Esophagus squamous epithelium (tissue), 5 donors: Measurements from ENCODE around the gene KCNMB1. TPM values are rescaled to one million over a fixed set of nuclear protein-coding genes. Genes with fewer than 3 reads are reported as not detected.
A peak's percentile ranks its signal among the peaks of the same experiment; 100 is the strongest.

Experiments
- DNase-seq: peaks from one replicate; lab custom pipeline; 2025; lab: John Stamatoyannopoulos, UW
- H3K27ac ChIP-seq, 4 donors: fragments of 200-600 bp; sonication (generic); one replicate each; pipeline ENCODE4 v1.5.1; 2016 to 2019; ENCODE audit warnings: mild to moderate bottlenecking in 1 of 4
- H3K27me3 ChIP-seq, 4 donors: fragments of 200-600 bp; sonication (generic); 1 replicate in 3 of 4; 2 replicates in 1 of 4; pipeline versions ENCODE4 v1.5.1 to v1.6.0; 2017 to 2021; ENCODE audit warnings: antibody characterized with exemption in 1 of 4
- H3K36me3 ChIP-seq, 3 donors: fragments of 200-600 bp; sonication (generic); one replicate each; pipeline ENCODE4 v1.5.1; 2016 to 2019
- H3K4me1 ChIP-seq, 3 donors: fragments of 200-600 bp; sonication (generic); one replicate each; pipeline ENCODE4 v1.5.1; 2017 to 2019
- H3K4me3 ChIP-seq, 4 donors: fragments of 200-600 bp; sonication (generic); 1 replicate in 3 of 4; 2 replicates in 1 of 4; pipeline ENCODE4 v1.5.1; 2016 to 2019; ENCODE audit warnings: mild to moderate bottlenecking in 2 of 4, moderate library complexity in 1 of 4
- H3K9me3 ChIP-seq, 3 donors: fragments of 200-600 bp; sonication (generic); one replicate each; pipeline ENCODE4 v1.5.1; 2016 to 2019
- CTCF ChIP-seq, 6 experiments: fragments of 450-650 bp in 4 of 6; fragments of 200-600 bp in 2 of 6; sonication (generic) in 2 of 6; IDR thresholded peaks; one replicate each; pipeline ENCODE4 v1.5.1; 2016 to 2019; ENCODE audit warnings: antibody characterized with exemption in 6 of 6, mild to moderate bottlenecking in 4 of 6, moderate library complexity in 4 of 6
- POLR2A ChIP-seq, 4 donors: fragments of 450-650 bp; IDR thresholded peaks; one replicate each; pipeline ENCODE4 v1.6.1; 2017; ENCODE audit warnings: antibody characterized with exemption in 4 of 4, mild to moderate bottlenecking in 4 of 4, moderate library complexity in 3 of 4
- WGBS, 2 donors: methylation state at CpG; one replicate each; pipeline ENCODE4 v1.1.5; 2018; 5-methylcytosine and 5-hydroxymethylcytosine counted together
- intact Hi-C: fragments of 100-400 bp; cut with DNase I; formaldehyde crosslinking; loops from one replicate; pipeline ENCODE4 v1.15.0; 2022
- total RNA-seq, 4 donors: library from RNA; depleted of rRNA; stranded (reverse); fragments of >200 nt; gene quantifications; one replicate each; pipeline ENCODE4 v1.1.0, GENCODE V29; 2016
- donor health status: DM: yes; HTN: yes; CAD: no.

The KCNMB1 gene
- total RNA-seq, 4 donors from 2014 or later, result 0.38 to 9.3 (median 2.4) TPM

GRCh38 chr5:170353961-170354360, 35.2 kb downstream of the KCNMB1 start:
- Histone ChIP-seq H3K4me1 (peaks cover 0 to 21% (median 0%) of the 10 kb centered on the region in 3 donors), H3K27ac (no peak overlapping the region), H3K36me3 (no peaks in the 10 kb centered on the region), H3K9me3 (no peaks in the 10 kb centered on the region), H3K27me3 (peaks cover 0 to 54% (median 0%) of the 10 kb centered on the region in 4 donors), H3K4me3 (no peak overlapping the region)
- intact Hi-C loops, result no loop called here
- DNase-seq, result no peak
- WGBS, 2 donors, result 75 to 84% methylated on average over 8 to 9 of the region's 9 CpGs
- no peak for TF ChIP-seq POLR2A (IDR thresholded peaks at IDR 0.05)
- TF ChIP-seq CTCF (IDR thresholded peaks at IDR 0.05), result no peak

GRCh38 chr5:170353011-170353761, 36.0 kb downstream of the KCNMB1 start:
- no peak for DNase-seq
- TF ChIP-seq POLR2A (IDR thresholded peaks at IDR 0.05) (no peak), CTCF (IDR thresholded peaks at IDR 0.05) (no peak)
- Histone ChIP-seq H3K27me3 (peaks cover 0 to 61% (median 0%) of the 10 kb centered on the region in 4 donors), H3K4me3 (no peak overlapping the region), H3K9me3 (no peaks in the 10 kb centered on the region), H3K36me3 (no peaks in the 10 kb centered on the region), H3K27ac (peak overlapping the region in 1 of 4 donors; percentile 9), H3K4me1 (peaks cover 0 to 29% (median 0%) of the 10 kb centered on the region in 3 donors)
- WGBS, 2 donors, result 44 to 49% methylated on average over 7 to 10 of the region's 18 CpGs
- intact Hi-C loops, result no loop called here

GRCh38 chr5:170348137-170348633, 41.0 kb downstream of the KCNMB1 start:
- peaks cover 0 to 12% (median 0%) of the 10 kb centered on the region in 3 donors for H3K4me1 ChIP-seq
- no peaks in the 10 kb centered on the region for H3K36me3 ChIP-seq
- intact Hi-C loops, result no loop called here
- H3K27ac ChIP-seq, result no peak overlapping the region
- no peak overlapping the region for H3K4me3 ChIP-seq
- H3K27me3 ChIP-seq, result peaks cover 0 to 42% (median 0%) of the 10 kb centered on the region in 4 donors
- 48 to 49% methylated on average over 11 of the region's 11 CpGs for WGBS, 2 donors
- DNase-seq, result no peak
- TF ChIP-seq CTCF (IDR thresholded peaks at IDR 0.05) (no peak), POLR2A (IDR thresholded peaks at IDR 0.05) (no peak)
- H3K9me3 ChIP-seq, result no peaks in the 10 kb centered on the region

GRCh38 chr5:170347022-170347567, 42.1 kb downstream of the KCNMB1 start:
- Histone ChIP-seq H3K4me3 (no peak overlapping the region), H3K4me1 (peaks cover 0 to 9% (median 0%) of the 10 kb centered on the region in 3 donors), H3K9me3 (no peaks in the 10 kb centered on the region), H3K27me3 (peaks cover 0 to 35% (median 0%) of the 10 kb centered on the region in 4 donors), H3K27ac (no peak overlapping the region), H3K36me3 (no peaks in the 10 kb centered on the region)
- intact Hi-C loops, result no loop called here
- DNase-seq, result no peak
- 83 to 85% methylated on average over 9 of the region's 9 CpGs for WGBS, 2 donors
- TF ChIP-seq POLR2A (IDR thresholded peaks at IDR 0.05) (no peak), CTCF (IDR thresholded peaks at IDR 0.05) (no peak)

GRCh38 chr5:170345971-170346370, 43.2 kb downstream of the KCNMB1 start:
- 75 to 88% methylated on average over 1 of the region's 1 CpG for WGBS, 2 donors
- no peak for TF ChIP-seq CTCF (IDR thresholded peaks at IDR 0.05)
- TF ChIP-seq POLR2A (IDR thresholded peaks at IDR 0.05), result no peak
- no peak overlapping the region for H3K27ac ChIP-seq

More at GRCh38 chr5:170345971-170346370, 43.2 kb downstream of the KCNMB1 start:
- Histone ChIP-seq H3K4me1 (peaks cover 0 to 9% (median 0%) of the 10 kb centered on the region in 3 donors), H3K9me3 (no peaks in the 10 kb centered on the region), H3K36me3 (no peaks in the 10 kb centered on the region), H3K4me3 (no peak overlapping the region), H3K27me3 (peaks cover 0 to 31% (median 0%) of the 10 kb centered on the region in 4 donors)
- intact Hi-C loops, result no loop called here
- no peak for DNase-seq
